ENCODE results near the gene SFT2D1.

The SFT2D1 gene

DNA sequence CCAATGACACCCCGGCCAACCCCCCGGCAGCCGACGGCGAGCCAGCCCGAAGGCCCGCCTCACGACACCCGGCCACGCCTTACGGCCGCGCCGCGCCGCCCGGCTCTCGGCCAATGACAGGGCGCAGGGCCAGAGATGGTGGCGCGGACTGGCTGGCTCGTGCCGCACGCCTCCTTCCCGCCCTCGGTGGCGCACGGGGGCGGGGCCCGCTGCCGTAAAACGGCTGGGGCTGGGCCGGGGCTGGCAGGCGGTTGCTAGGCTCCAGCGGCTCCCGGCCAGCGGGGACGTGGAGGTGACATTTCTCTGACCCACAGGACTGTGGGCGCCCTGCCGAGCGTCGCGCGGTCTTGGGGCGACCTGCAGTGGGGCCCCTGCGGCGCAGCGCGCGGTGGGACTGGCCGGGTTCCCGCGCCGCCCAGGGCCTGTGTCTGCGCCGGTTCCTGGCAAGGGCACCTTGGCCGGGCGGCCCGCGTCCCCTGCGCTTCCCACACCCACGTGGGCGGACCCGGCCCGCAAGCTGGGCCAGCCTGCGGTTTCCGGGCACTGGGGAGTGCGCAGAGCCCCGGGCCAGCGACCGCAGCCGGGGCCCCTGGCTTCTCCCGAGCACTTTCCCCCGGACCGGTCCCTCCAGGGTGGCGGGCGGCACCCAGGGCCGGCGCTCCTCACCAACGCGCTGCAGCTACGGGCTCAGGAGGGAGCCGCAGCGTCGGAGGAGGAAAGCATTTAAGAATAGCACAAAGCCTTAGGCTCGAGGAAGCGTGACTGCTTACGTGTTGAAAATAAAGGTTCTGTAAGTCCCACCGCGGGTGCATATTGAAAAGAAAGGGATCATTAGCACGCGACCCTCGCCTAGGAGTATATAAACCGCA lies 40.8 kb upstream of the SFT2D1 start, which contains the start of gene MPC1:
Gene MPC1 (minus strand): TSS at position 8 of the 869 bp plus-strand sequence. CDS start 64 bp downstream, outside the sequence.
- DNase-seq (ENCODE audit: extremely low read depth, low read depth): peak; percentile 85
- TF ChIP-seq, protein P1, sequence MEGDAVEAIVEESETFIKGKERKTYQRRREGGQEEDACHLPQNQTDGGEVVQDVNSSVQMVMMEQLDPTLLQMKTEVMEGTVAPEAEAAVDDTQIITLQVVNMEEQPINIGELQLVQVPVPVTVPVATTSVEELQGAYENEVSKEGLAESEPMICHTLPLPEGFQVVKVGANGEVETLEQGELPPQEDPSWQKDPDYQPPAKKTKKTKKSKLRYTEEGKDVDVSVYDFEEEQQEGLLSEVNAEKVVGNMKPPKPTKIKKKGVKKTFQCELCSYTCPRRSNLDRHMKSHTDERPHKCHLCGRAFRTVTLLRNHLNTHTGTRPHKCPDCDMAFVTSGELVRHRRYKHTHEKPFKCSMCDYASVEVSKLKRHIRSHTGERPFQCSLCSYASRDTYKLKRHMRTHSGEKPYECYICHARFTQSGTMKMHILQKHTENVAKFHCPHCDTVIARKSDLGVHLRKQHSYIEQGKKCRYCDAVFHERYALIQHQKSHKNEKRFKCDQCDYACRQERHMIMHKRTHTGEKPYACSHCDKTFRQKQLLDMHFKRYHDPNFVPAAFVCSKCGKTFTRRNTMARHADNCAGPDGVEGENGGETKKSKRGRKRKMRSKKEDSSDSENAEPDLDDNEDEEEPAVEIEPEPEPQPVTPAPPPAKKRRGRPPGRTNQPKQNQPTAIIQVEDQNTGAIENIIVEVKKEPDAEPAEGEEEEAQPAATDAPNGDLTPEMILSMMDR (IDR thresholded peaks at IDR 0.05; ENCODE audit: low read depth, low read length): no peak

DNA sequence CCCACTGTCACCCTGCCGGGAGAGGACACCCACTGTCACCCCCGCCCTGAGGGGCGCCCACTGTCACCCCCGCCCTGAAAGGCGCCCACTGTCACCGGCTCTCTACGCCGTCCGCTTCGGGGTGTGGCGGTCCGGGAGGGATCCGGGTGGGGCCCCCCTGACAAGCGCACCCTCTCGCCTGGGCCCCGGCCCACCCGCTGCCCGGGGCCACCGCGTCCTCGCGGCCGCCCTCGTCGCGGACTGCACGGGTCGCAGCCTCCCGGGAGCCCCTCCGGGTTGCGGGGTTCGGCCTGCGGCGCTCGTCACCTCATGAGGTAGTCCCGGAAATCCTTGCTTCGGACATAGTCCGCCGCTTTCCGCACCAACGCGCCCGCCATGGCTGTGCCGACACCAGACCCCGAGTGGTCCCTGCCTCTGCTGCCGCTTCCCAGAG lies 40.2 kb upstream of the SFT2D1 start:
- DNase-seq (ENCODE audit: extremely low read depth, low read depth): no peak
- TF ChIP-seq, protein P1 (IDR thresholded peaks at IDR 0.05; ENCODE audit: low read depth, low read length): no peak

DNA sequence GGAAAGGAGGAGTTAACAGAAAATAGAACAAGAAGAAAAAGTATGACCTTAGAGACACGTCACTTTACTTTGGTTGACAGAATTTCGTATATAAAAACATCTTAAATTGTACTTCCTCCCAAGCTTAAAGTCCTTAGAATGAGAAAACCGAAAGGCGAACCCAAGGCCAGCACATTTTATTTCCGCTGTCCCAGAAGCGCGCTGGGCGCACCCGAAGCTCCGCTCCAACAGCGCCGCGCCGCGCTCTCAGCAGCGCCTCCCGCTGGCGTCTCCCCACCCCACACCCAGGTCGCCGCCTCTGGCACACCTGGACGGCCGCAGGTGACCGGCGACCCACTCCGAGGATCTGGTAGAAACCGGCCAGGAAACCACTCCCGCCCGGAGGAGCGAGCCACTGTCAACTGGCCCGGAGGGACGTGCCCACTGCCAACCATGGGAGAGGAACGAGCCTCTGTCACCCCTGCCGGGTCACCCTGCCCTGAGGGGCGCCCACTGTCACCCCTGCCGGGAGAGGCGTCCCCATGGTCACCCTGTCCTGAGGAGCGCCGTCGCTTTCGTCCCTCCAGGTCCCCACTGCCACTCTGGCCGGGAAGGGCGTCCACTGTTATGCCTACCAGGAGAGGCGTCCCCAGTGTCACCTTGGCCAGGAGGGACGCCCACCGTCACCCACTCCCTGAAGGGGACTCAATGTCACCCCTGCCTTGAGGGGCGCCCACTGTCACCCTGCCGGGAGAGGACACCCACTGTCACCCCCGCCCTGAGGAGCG lies 39.6 kb upstream of the SFT2D1 start:
- TF ChIP-seq, protein P1 (IDR thresholded peaks at IDR 0.05; ENCODE audit: low read depth, low read length): peak; percentile 71
- no peak for DNase-seq (ENCODE audit: extremely low read depth, low read depth)

DNA sequence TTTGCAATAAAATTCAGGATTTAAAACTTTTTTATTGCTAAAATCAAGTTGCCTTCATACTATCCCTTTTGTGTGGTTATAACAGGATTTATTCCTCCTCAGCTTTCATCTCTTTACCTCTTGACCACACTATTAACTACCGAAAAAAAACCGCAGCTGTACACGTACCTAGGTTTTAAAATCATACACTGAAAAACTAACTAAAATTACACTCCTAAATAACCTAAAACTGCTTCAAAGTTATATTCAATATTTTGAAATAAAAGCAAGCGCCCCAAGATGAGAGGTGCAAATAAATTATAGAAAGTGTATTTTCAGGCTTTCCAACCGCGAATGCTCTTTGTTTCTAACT lies 39.0 kb upstream of the SFT2D1 start:
- no peak for DNase-seq (ENCODE audit: extremely low read depth, low read depth)
- TF ChIP-seq, protein P1 (IDR thresholded peaks at IDR 0.05; ENCODE audit: low read depth, low read length): no peak

GRCh38 chr6:166379800-166380199 lies 37.5 kb upstream of the SFT2D1 start:
- no peak for DNase-seq (ENCODE audit: extremely low read depth, low read depth)
- TF ChIP-seq, protein P1 (IDR thresholded peaks at IDR 0.05; ENCODE audit: low read depth, low read length): no peak

DNA sequence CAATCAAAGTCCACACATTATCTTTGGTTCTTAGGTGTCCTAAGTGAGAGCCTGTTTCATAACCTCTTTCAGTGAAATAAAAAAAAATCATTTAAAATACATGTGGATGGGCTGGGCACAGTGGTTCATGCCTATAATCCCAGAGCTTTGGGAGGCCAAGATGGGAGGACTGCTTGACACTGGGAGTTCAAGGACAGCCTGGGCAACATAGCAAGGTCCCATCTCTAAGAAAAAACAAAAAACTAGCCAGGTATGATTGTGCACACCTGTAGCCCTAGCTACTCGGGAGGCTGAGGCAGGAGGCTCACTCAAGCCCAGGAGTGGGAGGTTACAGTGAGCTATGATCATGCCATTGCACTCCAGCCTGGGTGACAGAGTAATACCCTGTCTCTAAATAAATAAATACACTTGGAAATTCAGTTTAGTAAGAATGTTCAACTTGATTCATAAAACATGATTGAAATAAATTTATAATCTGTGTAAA lies 36.8 kb upstream of the SFT2D1 start:
- TF ChIP-seq, protein P1 (IDR thresholded peaks at IDR 0.05; ENCODE audit: low read depth, low read length): no peak
- no peak for DNase-seq (ENCODE audit: extremely low read depth, low read depth)

GRCh38 chr6:166377721-166378120 lies 35.4 kb upstream of the SFT2D1 start:
- TF ChIP-seq, protein P1 (IDR thresholded peaks at IDR 0.05; ENCODE audit: low read depth, low read length): no peak
- DNase-seq (ENCODE audit: extremely low read depth, low read depth): no peak
